IPS-18a (cell line): ENCODE measurements around the gene NEU2.
"Not testable (repeated sequence)": the region's sequence is repeated elsewhere in the genome, so short reads cannot be mapped to it uniquely, and the experiment has no call there.

Experiments
- H3K27ac ChIP-seq: one replicate; pipeline ENCODE4 v1.5.1; 2013; ENCODE audit warnings: low read length
- H3K27me3 ChIP-seq: one replicate; pipeline ENCODE4 v1.6.1; 2013; ENCODE audit warnings: mild to moderate bottlenecking, low read length; ENCODE audit not compliant: control insufficient read depth, insufficient read depth
- H3K36me3 ChIP-seq: one replicate; pipeline ENCODE4 v1.6.1; 2013; ENCODE audit warnings: low read depth, low read length; ENCODE audit not compliant: control insufficient read depth
- H3K4me1 ChIP-seq: one replicate; pipeline ENCODE4 v1.6.1; 2013; ENCODE audit warnings: low read depth, low read length; ENCODE audit not compliant: control insufficient read depth
- H3K4me3 ChIP-seq: one replicate; pipeline ENCODE4 v1.5.1; 2013; ENCODE audit warnings: low read length
- H3K9ac ChIP-seq: one replicate; pipeline ENCODE4 v1.6.1; 2013; ENCODE audit warnings: mild to moderate bottlenecking, low read length, moderate library complexity
- H3K9me3 ChIP-seq: one replicate; pipeline ENCODE4 v1.6.1; 2013; ENCODE audit warnings: low read depth, low read length; ENCODE audit not compliant: control insufficient read depth

Gene NEU2

GRCh38 chr2:233011702-233012131 lies 20.8 kb upstream of the NEU2 start:
- no peak overlapping the region for H3K4me3 ChIP-seq
- no peak overlapping the region for H3K27ac ChIP-seq
- H3K27me3 ChIP-seq = no peaks in the 10 kb centered on the region
- no peaks in the 10 kb centered on the region for H3K36me3 ChIP-seq
- H3K4me1 ChIP-seq = no peaks in the 10 kb centered on the region
- no peaks in the 10 kb centered on the region for H3K9me3 ChIP-seq
- H3K9ac ChIP-seq = no peak overlapping the region

- H3K9ac ChIP-seq = no peak overlapping the region
- H3K4me1 ChIP-seq = no peaks in the 10 kb centered on the region
- H3K27me3 ChIP-seq = no peaks in the 10 kb centered on the region
- H3K4me3 ChIP-seq = no peak overlapping the region
- H3K36me3 ChIP-seq = no peaks in the 10 kb centered on the region
- no peaks in the 10 kb centered on the region for H3K9me3 ChIP-seq
- no peak overlapping the region for H3K27ac ChIP-seq
Observed at GRCh38 chr2:233012301-233012971, 20.0 kb upstream of the NEU2 start.

- no peaks in the 10 kb centered on the region for H3K4me1 ChIP-seq
- H3K9me3 ChIP-seq = no peaks in the 10 kb centered on the region
- H3K27ac ChIP-seq = no peak within 1 kb of the TSS
- H3K4me3 ChIP-seq = no peak within 1 kb of the TSS
- H3K27me3 ChIP-seq = no peaks in the 10 kb centered on the region
- no peak within 1 kb of the TSS for H3K9ac ChIP-seq
- no peaks in the 10 kb centered on the region for H3K36me3 ChIP-seq
Observed at GRCh38 chr2:233013027-233013461, 19.4 kb upstream of the NEU2 start, which contains the start of gene NGEF. NGEF (minus strand) TSS chr2:233013256; CDS start chr2:232974890, 38,366 bp downstream.

GRCh38 chr2:233013650-233014049 lies 18.8 kb upstream of the NEU2 start:
- H3K4me1 ChIP-seq = no peaks in the 10 kb centered on the region
- no peak overlapping the region for H3K27ac ChIP-seq
- H3K4me3 ChIP-seq = no peak overlapping the region
- no peaks in the 10 kb centered on the region for H3K36me3 ChIP-seq
- H3K9me3 ChIP-seq = no peaks in the 10 kb centered on the region
- H3K9ac ChIP-seq = no peak overlapping the region
- H3K27me3 ChIP-seq = no peaks in the 10 kb centered on the region

GRCh38 chr2:233015019-233015645 lies 17.3 kb upstream of the NEU2 start:
- Histone ChIP-seq H3K4me3 (no peak overlapping the region), H3K9me3 (no peaks in the 10 kb centered on the region), H3K9ac (no peak overlapping the region), H3K27me3 (no peaks in the 10 kb centered on the region), H3K4me1 (no peaks in the 10 kb centered on the region), H3K27ac (no peak overlapping the region), H3K36me3 (no peaks in the 10 kb centered on the region)

- Histone ChIP-seq H3K27ac (no peak overlapping the region), H3K9ac (no peak overlapping the region), H3K27me3 (no peaks in the 10 kb centered on the region), H3K4me1 (no peaks in the 10 kb centered on the region), H3K4me3 (no peak overlapping the region), H3K9me3 (no peaks in the 10 kb centered on the region), H3K36me3 (no peaks in the 10 kb centered on the region)
Observed at GRCh38 chr2:233017947-233018346, 14.5 kb upstream of the NEU2 start.

- H3K9me3 ChIP-seq, H3K9ac ChIP-seq, H3K4me3 ChIP-seq, H3K27me3 ChIP-seq, H3K27ac ChIP-seq, H3K36me3 ChIP-seq, H3K4me1 ChIP-seq: not testable (repeated sequence)
Observed at GRCh38 chr2:233019610-233020009, 12.9 kb upstream of the NEU2 start.

GRCh38 chr2:233020454-233020853 lies 12.0 kb upstream of the NEU2 start:
- Histone ChIP-seq H3K27ac (no peak overlapping the region), H3K36me3 (no peaks in the 10 kb centered on the region), H3K9ac (no peak overlapping the region), H3K27me3 (no peaks in the 10 kb centered on the region), H3K9me3 (no peaks in the 10 kb centered on the region), H3K4me1 (no peaks in the 10 kb centered on the region), H3K4me3 (no peak overlapping the region)

GRCh38 chr2:233021771-233022170 lies 10.7 kb upstream of the NEU2 start:
- Histone ChIP-seq H3K27ac (no peak overlapping the region), H3K9ac (no peak overlapping the region), H3K36me3 (no peaks in the 10 kb centered on the region), H3K9me3 (no peaks in the 10 kb centered on the region), H3K27me3 (no peaks in the 10 kb centered on the region), H3K4me3 (no peak overlapping the region), H3K4me1 (no peaks in the 10 kb centered on the region)

- Histone ChIP-seq H3K4me3 (no peak overlapping the region), H3K36me3 (no peaks in the 10 kb centered on the region), H3K9me3 (no peaks in the 10 kb centered on the region), H3K27ac (no peak overlapping the region), H3K27me3 (no peaks in the 10 kb centered on the region), H3K4me1 (no peaks in the 10 kb centered on the region), H3K9ac (no peak overlapping the region)
Observed at GRCh38 chr2:233022561-233022960, 9.9 kb upstream of the NEU2 start.

GRCh38 chr2:233023007-233023760 lies 9.3 kb upstream of the NEU2 start:
- no peaks in the 10 kb centered on the region for H3K27me3 ChIP-seq
- H3K4me3 ChIP-seq = no peak overlapping the region
- no peak overlapping the region for H3K27ac ChIP-seq
- no peak overlapping the region for H3K9ac ChIP-seq
- no peaks in the 10 kb centered on the region for H3K9me3 ChIP-seq
- H3K4me1 ChIP-seq = no peaks in the 10 kb centered on the region
- no peaks in the 10 kb centered on the region for H3K36me3 ChIP-seq
